NCI-H1694 (cell line): ENCODE data around the gene SKI.
"Not testable (repeated sequence)": the region's sequence is repeated elsewhere in the genome, so short reads cannot be mapped to it uniquely, and the experiment has no call there.

Experiments used
- DNase-seq: peaks from one replicate; lab custom pipeline; 2025; lab: John Stamatoyannopoulos, UW

Gene SKI

DNA sequence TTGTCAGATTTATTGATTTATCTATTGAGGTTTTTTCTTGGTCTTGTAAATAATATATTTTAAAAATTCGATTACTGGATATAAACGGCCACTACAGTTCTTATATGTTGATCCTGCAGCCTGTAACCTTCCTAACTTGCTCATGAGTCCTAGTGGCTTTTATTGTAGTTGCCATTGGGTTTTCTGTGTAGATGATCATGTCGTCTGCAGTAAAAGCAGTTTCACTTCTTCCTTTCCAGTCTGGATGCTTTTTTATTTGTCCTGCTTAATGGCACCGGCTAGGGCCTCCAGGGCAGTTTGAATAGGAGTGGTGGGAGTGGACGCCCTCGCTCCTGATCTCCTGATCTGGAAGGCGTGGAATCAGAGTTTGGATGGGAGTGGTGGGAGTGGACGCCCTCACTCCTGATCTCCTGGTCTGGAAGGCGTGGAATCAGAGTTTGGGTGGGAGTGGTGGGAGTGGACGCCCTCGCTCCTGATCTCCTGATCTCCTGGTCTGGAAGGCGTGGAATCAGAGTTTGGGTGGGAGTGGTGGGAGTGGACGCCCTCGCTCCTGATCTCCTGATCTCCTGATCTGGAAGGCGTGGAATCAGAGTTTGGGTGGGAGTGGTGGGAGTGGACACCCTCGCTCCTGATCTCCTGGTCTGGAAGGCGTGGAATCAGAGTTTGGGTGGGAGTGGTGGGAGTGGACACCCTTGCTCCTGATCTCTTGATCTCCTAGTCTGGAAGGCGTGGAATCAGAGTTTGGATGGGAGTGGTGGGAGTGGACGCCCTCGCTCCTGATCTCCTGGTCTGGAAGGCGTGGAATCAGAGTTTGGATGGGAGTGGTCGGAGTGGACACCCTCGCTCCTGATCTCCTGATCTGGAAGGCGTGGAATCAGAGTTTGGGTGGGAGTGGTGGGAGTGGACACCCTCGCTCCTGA lies 33.6 kb downstream of the SKI start:
- not testable (repeated sequence) for DNase-seq

DNA sequence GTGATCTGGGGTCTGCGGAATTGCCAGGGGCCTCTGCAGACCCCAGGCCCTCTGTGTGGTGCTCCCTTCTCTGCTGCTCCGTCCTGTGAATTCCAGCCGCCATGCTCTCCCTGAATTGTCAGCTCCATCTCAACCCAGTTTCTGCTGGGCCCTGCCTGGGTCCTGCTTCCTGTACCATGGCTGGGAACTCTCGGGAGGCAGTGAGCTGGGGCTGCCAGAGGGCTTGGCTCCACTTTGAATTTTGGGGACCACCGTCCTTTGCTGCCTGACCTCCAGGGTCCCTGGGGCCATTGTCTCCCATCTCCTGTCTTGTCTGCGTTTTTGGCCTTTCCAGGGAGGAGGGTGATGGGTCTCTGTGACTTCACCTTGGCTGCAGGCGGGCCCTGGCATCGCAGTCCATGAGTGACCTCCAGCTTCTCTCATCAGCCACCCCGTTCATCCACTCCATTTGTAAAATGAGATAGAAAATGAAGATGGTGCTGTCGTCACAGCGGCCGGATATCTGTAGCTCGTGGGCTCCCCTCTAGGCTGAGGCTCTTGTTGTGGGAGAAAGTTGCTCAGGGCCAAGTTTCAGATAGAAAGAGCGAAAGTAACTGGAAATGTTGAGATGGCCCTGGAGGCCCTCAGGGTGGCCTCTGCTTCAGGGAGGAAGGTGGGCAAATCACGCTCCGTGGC lies 38.3 kb downstream of the SKI start:
- no peak for DNase-seq

GRCh38 chr1:2267051-2267830 lies 39.1 kb downstream of the SKI start:
- no peak for DNase-seq

GRCh38 chr1:2267862-2268261 lies 39.7 kb downstream of the SKI start:
- no peak for DNase-seq

- no peak for DNase-seq
These were observed 40.4 kb downstream of the SKI start for GRCh38 chr1:2268285-2269056.

DNA sequence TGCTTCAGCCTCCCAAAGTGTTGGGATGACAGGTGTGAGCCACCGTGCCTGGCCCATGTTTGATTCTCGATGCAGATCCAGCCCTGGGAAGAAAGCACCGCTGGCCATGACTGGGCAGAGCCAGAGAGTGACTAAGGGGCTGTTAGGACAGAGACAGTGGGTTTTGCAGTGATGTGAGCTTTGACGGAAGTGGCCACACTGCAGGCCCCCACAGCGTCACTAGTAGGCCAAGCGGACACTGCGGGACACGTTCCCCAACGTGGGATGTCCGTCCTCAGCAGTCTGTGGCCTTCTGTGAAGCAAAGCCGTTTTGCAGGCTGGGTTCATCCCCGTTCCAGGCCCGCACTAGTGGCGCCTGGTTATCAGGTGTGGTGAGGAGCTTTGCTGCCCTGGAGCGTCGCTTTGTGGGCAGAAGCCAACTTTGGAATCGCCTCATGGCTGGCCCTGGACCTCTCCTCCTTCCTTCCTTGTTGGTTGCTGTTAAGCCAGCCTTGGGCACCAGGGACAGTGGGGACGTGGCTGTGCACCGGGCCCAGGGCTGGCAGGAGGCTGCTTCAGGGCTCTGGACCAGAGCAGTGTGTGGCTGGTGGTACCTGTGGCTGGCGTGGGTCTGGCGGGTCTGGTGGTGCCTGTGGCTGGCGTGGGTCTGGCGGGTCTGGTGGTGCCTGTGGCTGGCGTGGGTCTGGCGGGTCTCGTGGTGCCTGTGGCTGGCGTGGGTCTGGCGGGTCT lies 41.2 kb downstream of the SKI start:
- DNase-seq: no peak

DNA sequence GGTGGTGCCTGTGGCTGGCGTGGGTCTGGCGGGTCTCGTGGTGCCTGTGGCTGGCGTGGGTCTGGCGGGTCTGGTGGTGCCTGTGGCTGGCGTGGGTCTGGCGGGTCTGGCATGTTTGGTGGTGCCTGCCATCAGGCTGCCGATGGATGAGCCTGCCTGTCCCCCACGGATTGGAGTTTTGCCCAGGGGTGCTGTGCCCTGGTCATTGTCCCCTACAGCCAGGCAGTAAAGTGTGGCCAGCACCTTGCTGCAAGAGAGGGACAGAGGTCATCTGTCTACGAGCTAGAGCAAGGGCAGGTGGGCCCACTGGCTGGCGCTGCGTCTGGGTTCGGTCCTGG lies 41.8 kb downstream of the SKI start:
- DNase-seq: no peak

GRCh38 chr1:2270260-2271100 lies 42.4 kb downstream of the SKI start:
- DNase-seq: no peak

DNA sequence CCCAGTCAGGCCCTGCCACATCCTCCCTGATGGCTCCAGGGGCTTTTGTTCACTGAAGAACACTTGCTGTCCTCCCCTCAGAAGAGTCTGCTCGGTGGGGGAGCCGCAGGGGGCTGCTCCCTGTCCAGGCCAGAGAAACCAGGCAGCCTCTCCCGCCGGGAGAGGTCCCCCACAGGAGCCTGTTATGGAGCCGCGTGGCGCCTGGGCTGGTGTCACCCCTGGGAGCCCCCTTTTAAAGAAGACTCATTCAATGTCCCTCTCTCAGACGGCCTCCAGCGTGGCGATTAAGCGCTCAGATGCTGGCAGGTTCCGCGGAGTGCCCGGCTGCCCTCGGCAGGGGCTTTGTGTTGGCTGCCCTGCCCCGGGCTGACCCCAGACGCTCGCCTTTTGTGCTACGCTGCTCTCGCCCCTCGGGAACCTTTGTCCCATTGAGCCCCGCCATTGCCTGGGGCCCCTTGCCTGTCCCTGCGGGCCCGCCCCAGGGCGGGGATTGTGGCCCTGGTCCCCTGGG lies 43.1 kb downstream of the SKI start:
- no peak for DNase-seq

DNA sequence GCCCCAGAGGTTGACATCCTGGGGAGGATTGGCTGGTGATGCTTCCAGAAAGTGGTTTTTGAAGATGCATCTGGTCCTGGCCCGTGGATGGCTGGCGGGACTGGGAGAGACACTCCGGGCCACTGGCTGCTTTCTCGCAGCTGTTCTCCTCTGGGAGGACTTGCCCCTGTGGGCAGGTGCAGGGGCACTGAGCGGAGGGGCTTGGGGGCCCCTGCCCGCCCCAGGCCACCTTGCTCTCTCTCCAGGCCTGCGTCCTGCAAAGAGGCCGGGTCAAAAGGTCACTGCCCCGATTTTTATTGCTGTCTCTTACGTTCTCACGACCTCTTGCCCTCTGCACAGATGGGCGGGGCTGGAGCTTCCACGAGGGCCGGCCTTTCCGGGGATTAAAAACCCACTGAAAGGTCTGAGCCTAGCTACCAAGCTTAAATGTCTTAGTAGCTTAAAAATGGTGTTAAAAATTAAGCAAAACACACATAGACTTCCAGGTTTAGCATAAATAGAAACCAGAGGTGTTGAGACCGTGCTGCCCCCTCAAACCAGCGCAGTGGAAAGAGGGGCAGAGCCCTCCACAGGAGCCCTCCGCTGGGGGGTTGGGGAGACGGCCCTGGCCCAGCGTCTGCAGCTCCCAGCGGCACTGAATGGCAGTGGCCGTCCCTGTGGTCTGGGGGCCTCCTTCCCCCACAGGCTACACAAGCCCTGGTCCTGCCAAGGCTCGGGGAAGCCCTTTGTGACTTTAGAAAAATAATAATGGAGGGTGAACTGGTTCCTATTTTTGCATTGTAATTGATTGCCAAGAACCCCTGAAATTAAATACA lies 43.9 kb downstream of the SKI start:
- DNase-seq: no peak

DNA sequence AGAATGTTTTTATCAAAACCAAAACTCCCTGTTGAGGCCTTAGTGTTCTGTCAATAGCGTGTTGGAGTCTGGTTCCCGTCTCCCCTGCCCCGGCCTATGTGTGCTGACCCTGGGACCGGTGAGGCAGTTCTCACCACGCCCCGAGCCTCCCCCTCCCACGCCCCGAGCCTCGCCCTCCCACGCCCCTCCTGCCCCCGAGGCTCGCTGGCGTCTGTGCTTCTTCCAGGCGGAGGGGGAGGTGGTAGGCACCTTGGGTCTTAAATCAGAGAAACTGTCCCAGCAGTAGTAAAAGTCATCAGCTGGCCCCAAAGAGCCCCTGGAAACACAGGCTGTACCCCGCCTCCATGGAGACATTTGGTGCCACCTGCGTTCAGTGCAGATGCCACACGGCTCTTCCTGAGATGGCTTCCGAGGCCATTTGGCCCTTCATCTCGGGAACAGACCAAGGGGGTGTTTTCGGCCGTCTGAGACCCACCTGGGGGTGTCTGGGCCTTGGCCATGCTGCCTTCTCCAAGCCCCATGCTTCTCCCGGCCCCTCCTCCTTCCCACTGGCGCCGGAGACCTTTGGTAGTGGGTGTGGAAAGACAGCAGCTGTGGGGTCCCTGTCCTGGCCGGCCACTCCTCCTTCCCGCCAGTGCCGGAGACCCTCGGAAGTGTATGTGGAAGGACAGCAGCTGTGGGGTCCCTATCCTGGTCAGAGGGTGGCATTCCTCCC lies 44.7 kb downstream of the SKI start:
- DNase-seq: no peak

- no peak for DNase-seq
These were observed 45.4 kb downstream of the SKI start for GRCh38 chr1:2273401-2274090.

GRCh38 chr1:2274231-2274928 lies 46.3 kb downstream of the SKI start:
- no peak for DNase-seq

- no peak for DNase-seq
These were observed 46.9 kb downstream of the SKI start for GRCh38 chr1:2274929-2275475.

DNA sequence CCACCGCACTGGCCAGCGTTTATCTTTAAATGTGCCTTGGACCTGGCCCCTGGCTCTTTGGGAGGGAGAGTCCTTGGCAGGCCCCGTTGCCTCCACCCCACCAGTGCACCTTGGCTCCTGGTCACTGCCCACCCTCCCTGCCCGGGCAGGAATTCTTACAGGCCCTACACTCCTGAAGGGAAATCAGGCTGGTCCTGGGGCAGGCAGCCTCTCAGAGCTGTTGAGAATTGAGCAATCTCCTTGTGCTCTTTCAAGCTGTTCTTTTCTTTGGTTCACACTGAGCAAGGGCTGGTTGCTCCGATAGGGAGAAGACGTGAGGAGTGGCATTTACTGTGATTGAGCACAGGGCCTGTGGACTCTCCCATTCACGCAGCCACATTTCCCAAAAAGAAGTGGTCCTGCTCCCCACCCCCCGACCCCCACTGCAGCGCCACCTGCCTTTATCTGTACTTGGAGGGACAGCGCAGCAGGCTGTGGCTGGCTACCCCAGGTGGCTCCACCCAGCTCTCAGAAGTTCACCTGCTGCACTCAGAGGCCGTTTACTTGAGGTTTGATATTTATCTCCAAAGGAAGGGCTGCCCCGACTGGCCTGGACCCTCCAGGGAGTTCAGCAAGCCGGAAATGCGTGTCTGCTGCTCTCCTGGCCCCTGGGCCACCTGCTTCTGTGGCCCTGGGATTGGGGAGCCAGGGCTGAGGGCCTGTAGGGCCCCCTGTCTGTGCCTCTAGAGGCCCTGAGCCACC lies 47.8 kb downstream of the SKI start:
- no peak for DNase-seq
